Right lobe of liver (tissue), 6 donors: ENCODE data around the gene MYLK4. TPM values are rescaled to one million over a fixed set of nuclear protein-coding genes. Genes with fewer than 3 reads are reported as not detected.

Source experiments
- ATAC-seq, 4 donors: fragments of 200-7000 bp; cut with Tn5 transposase; one replicate each; pipeline ENCODE4 v1.9.1; 2020; ENCODE audit warnings: mild to moderate bottlenecking in 4 of 4, moderate library complexity in 4 of 4
- DNase-seq, 3 donors: peaks; one replicate each; pipeline ENCODE4 v3.0.0-alpha.2; 2020
- H3K27ac ChIP-seq, 3 donors: fragments of 200-600 bp; one replicate each; pipeline ENCODE4 v1.8.0; 2022
- H3K27me3 ChIP-seq, 2 donors: fragments of 200-600 bp; one replicate each; pipeline ENCODE4 v1.8.0; 2022
- H3K36me3 ChIP-seq, 4 donors: fragments of 200-600 bp; sonication (generic) in 1 of 4; one replicate each; pipeline versions ENCODE4 v1.5.1 to v1.8.0; 2017 to 2022; ENCODE audit warnings: control low read depth in 1 of 4
- H3K4me1 ChIP-seq, 4 donors: fragments of 200-600 bp; sonication (generic) in 1 of 4; one replicate each; pipeline versions ENCODE4 v1.5.1 to v1.8.0; 2017 to 2022; ENCODE audit warnings: control low read depth in 1 of 4
- H3K4me3 ChIP-seq, 3 donors: fragments of 200-600 bp; one replicate each; pipeline ENCODE4 v1.8.0; 2022
- H3K9me3 ChIP-seq, 4 donors: fragments of 200-600 bp; sonication (generic) in 1 of 4; one replicate each; pipeline versions ENCODE4 v1.5.1 to v1.8.0; 2017 to 2022; ENCODE audit warnings: control low read depth in 1 of 4
- POLR2A ChIP-seq: fragments of 450-650 bp; IDR thresholded peaks from one replicate; pipeline ENCODE4 v1.6.1; 2017; ENCODE audit warnings: antibody characterized with exemption, mild to moderate bottlenecking
- WGBS: methylation state at CpG from one replicate; pipeline ENCODE4 v1.1.6; 2018; ENCODE audit warnings: low coverage, low lambda C conversion rate; ENCODE audit not compliant: insufficient coverage; ENCODE audit errors: missing lambda C conversion rate; 5-methylcytosine and 5-hydroxymethylcytosine counted together
- intact Hi-C, 2 donors: fragments of 100-400 bp; cut with DNase I; formaldehyde crosslinking; loops; one replicate each; pipeline versions ENCODE4 v1.11.2 to v1.14.1; 2022
- total RNA-seq, 6 experiments: library from RNA; depleted of rRNA in 2 of 6; stranded (reverse); fragments of >200 nt in 2 of 6; fragmentation: NEBNext Ultra II Directional in 3 of 6; extraction: Animal tissue kit (Norgen Biotek cat#: 25700) in 3 of 6; gene quantifications; one replicate each; pipeline versions ENCODE4 v1.1.0 to v1.2.4, GENCODE V29; 2016 to 2023
- TF ChIP-seq, protein P1 (sequence below), 4 donors: fragments of 200-600 bp in 3 of 4; fragments of 450-650 bp in 1 of 4; IDR thresholded peaks; one replicate each; pipeline versions ENCODE4 v1.5.1 to v1.8.0; 2016 to 2022; ENCODE audit warnings: antibody characterized with exemption in 4 of 4, mild to moderate bottlenecking in 2 of 4
- donor health status: DM: no; HTN: yes; CAD: no.
- donor health status: DM: no; HTN: no; CAD: no.
- donor health status: DM: no; HTN: no; CAD: no.
- donor health status: DM: no; HTN: yes; CAD: no.
- donor health status: DM: no; HTN: yes; CAD: no.

MYLK4 gene
- total RNA-seq, 6 experiments from 2014 or later = 0.22 to 0.46 (median 0.27) TPM; not detected in 1

DNA sequence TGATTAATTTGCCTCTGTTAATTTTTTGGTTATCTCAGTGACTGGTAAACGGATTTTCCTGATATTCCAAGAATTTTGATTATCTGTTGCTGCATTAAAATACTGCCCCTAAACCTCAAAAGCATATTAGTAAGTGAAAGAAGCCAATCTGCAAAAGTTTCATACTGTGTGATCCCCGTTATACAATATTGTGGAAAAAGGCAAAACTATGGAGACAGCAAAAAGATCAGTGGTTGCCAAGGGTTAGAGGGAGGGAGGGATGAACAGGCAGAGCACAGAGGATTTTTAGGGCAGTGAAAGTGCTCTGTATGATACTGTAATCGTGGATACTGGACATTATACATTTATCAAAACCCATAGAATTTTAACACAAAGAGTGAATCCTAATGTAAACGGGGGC is 133.0 kb downstream of the MYLK4 start:
- ATAC-seq = no peak

GRCh38 chr6:2616811-2617210 is 133.9 kb downstream of the MYLK4 start:
- H3K4me1 ChIP-seq = no peaks in the 10 kb centered on the region
- H3K36me3 ChIP-seq = no peaks in the 10 kb centered on the region
- DNase-seq (no peak), ATAC-seq (peak in 1 of 4 donors; percentile 30)
- no peak overlapping the region for H3K4me3 ChIP-seq
- intact Hi-C loops = no loop called here
- no peaks in the 10 kb centered on the region for H3K9me3 ChIP-seq
- 53% methylated on average over 7 of the region's 7 CpGs for WGBS
- no peaks in the 10 kb centered on the region for H3K27me3 ChIP-seq
- TF ChIP-seq, protein P1, sequence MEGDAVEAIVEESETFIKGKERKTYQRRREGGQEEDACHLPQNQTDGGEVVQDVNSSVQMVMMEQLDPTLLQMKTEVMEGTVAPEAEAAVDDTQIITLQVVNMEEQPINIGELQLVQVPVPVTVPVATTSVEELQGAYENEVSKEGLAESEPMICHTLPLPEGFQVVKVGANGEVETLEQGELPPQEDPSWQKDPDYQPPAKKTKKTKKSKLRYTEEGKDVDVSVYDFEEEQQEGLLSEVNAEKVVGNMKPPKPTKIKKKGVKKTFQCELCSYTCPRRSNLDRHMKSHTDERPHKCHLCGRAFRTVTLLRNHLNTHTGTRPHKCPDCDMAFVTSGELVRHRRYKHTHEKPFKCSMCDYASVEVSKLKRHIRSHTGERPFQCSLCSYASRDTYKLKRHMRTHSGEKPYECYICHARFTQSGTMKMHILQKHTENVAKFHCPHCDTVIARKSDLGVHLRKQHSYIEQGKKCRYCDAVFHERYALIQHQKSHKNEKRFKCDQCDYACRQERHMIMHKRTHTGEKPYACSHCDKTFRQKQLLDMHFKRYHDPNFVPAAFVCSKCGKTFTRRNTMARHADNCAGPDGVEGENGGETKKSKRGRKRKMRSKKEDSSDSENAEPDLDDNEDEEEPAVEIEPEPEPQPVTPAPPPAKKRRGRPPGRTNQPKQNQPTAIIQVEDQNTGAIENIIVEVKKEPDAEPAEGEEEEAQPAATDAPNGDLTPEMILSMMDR (IDR thresholded peaks at IDR 0.05) = no peak
- TF ChIP-seq POLR2A = no peak
- H3K27ac ChIP-seq = no peak overlapping the region

More for the DNA sequence above, 133.0 kb downstream of the MYLK4 start:
- intact Hi-C loops = no loop called here
- no peak for DNase-seq
- 34% methylated on average over 4 of the region's 4 CpGs for WGBS
- H3K27me3 ChIP-seq = no peaks in the 10 kb centered on the region
- TF ChIP-seq, protein P1 (IDR thresholded peaks at IDR 0.05) = no peak
- no peak for TF ChIP-seq POLR2A
- H3K27ac ChIP-seq = no peak overlapping the region
- H3K9me3 ChIP-seq = no peaks in the 10 kb centered on the region
- no peak overlapping the region for H3K4me3 ChIP-seq
- H3K4me1 ChIP-seq = no peaks in the 10 kb centered on the region
- H3K36me3 ChIP-seq = no peaks in the 10 kb centered on the region

GRCh38 chr6:2615251-2615650 is 135.5 kb downstream of the MYLK4 start:
- no peak for ATAC-seq
- 28% methylated on average over 3 of the region's 3 CpGs for WGBS
- no peaks in the 10 kb centered on the region for H3K27me3 ChIP-seq
- no peak overlapping the region for H3K27ac ChIP-seq
- H3K4me3 ChIP-seq = no peak overlapping the region
- no peak for DNase-seq
- no peaks in the 10 kb centered on the region for H3K36me3 ChIP-seq
- no peaks in the 10 kb centered on the region for H3K4me1 ChIP-seq
- TF ChIP-seq, protein P1 (IDR thresholded peaks at IDR 0.05) = no peak
- TF ChIP-seq POLR2A = no peak
- intact Hi-C loops = no loop called here
- no peaks in the 10 kb centered on the region for H3K9me3 ChIP-seq

DNA sequence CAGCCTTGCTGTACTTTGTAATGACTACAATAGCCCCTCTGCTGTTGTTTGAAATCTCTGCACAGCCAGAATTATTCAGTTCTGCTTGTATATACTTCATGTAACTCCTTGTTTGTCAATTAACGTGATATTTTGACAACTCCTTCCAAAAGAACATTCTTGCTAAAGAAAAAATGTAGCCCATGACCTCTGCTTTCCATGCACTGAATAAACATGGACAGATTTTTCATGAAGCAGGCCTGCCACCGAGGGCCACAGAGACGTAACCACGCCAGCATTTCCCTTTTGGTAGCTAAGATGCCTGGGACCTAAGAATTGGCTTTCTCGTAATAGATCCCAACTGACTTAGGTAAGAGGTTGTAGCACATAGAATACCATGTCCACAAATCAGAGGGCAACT is 135.9 kb downstream of the MYLK4 start:
- Histone ChIP-seq H3K4me1 (no peaks in the 10 kb centered on the region), H3K4me3 (no peak overlapping the region), H3K36me3 (no peaks in the 10 kb centered on the region), H3K9me3 (no peaks in the 10 kb centered on the region), H3K27ac (no peak overlapping the region), H3K27me3 (no peaks in the 10 kb centered on the region)
- DNase-seq (no peak), ATAC-seq (no peak)
- intact Hi-C loops = no loop called here
- TF ChIP-seq POLR2A = no peak
- TF ChIP-seq, protein P1 (IDR thresholded peaks at IDR 0.05) = no peak
- WGBS = 54% methylated on average over 5 of the region's 5 CpGs

DNA sequence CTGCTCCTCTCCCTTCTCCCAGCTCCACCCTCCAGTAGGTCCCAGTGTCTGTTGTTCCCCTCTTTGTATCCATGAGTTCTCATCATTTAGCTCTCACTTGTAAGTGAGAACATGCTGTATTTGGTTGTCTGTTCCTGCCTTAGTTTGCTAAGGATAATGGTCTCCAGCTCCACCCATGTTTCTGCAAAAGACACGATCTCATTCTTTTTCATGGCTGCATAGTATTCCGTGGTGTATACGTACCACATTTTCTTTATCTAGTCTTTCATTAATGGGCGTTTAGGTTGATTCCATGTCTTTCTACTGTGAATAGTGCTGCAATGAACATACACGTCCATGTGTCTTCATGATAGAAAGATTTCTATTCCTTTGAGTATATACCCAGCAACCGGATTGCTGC is 136.6 kb downstream of the MYLK4 start:
- H3K36me3 ChIP-seq = no peaks in the 10 kb centered on the region
- no peak for ATAC-seq
- no peak overlapping the region for H3K27ac ChIP-seq
- 73% methylated on average over 6 of the region's 6 CpGs for WGBS
- no peaks in the 10 kb centered on the region for H3K27me3 ChIP-seq
- TF ChIP-seq, protein P1 (IDR thresholded peaks at IDR 0.05) = no peak
- TF ChIP-seq POLR2A = no peak
- H3K4me3 ChIP-seq = no peak overlapping the region
- H3K4me1 ChIP-seq = no peaks in the 10 kb centered on the region
- no peak for DNase-seq
- intact Hi-C loops = no loop called here
- no peaks in the 10 kb centered on the region for H3K9me3 ChIP-seq
